Kidney tubule cell (primary cell): ENCODE measurements around the gene JUNB.
A peak's percentile ranks its signal among the peaks of the same experiment; 100 is the strongest.
"Not testable (repeated sequence)": the region's sequence is repeated elsewhere in the genome, so short reads cannot be mapped to it uniquely, and the experiment has no call there.

Experiments
- DNase-seq: peaks from one replicate; pipeline ENCODE4 v3.0.0-alpha.2; 2018; ENCODE audit warnings: low spot score

JUNB gene

GRCh38 chr19:12804051-12804450 lies 12.8 kb downstream of the JUNB start:
- no peak for DNase-seq

GRCh38 chr19:12806242-12807081 lies 15.2 kb downstream of the JUNB start, which contains the start of gene RNASEH2A:
TSS of gene RNASEH2A (plus strand) at chr19:12806584. CDS start at chr19:12806674, 90 bp downstream.
- DNase-seq: peak; percentile 91

GRCh38 chr19:12815088-12815487 lies 23.8 kb downstream of the JUNB start:
- DNase-seq: no peak

DNA sequence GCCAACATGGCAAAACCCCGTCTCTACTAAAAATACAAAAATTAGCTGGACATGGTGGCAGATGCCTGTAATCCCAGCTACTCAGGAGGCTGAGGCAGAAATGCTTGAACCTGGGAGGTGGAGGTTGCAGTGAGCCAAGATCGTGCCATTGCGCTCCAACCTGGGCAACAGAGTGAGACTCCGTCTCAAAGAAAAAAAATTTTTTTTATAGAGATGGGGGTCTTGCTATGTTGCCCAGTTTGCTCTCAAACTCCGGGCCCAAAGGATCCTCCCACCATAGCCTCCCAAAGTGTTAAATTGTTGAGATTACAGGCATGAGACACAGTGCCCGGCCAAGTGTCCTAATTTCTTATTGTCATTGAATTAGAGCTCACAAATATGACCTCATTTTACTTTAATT lies 25.9 kb downstream of the JUNB start:
- not testable (repeated sequence) for DNase-seq

- DNase-seq: not testable (repeated sequence)
These were observed 26.5 kb downstream of the JUNB start for GRCh38 chr19:12817810-12818209.

DNA sequence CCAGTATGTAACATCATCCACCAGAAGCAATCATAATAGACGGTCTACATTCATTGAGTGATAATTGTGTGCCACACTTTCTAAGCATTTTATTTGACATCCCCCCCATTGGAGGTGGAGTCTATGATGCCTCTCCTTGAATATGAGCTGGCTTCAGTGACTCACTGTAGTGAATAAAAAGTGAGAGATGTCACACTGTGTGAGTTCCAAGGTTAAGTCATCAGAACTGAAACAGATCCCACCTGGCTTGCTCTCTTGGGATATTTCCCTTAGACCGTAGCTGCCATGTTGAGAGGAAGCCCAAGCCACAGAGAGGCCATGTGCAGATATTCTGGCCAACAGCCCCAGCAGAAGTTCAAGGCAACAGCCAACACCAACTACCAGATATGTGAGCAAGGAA lies 30.5 kb downstream of the JUNB start:
- peak; percentile 51 for DNase-seq

DNA sequence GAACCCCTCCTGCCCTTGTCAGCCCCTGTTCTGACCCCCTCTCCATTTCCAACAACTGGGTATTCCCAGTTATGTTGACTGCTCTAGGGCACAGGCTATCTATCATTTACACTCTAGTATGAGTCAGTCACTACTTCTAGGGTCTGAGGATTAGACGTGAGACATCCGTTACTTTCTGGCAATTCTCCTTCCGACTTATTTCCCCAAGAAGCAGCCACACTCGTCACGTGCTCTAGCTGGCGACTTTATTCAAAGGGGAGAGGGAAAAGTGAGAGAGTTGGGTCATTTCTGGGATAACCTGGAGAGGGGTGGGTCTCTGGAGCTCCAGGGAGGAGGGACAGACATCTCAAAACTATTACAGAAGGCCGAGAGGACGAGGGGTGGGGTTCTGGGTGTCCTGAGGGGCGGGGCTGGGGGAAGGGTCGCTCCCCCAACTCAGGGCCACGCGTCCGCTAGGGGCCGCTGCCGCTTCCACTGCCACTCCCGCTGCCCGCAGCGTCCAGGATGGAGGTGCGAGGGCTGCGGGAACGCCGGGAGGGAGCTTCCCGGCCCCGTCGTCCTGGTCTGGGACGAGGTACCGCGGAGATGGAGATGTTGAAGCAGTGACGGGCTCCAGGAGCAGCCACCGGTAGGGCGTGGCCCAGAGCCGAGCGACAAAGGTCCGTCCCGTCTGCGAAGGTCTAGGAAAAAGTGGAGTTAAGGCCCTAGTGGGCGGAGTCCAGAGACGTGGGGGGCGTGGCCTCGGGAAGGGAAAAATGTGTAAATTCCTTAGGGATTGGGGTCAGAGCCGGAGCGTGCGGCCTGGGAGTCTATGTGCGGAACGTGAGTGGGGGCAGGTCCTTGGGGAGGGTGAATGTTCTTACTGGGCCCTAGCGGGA lies 34.2 kb downstream of the JUNB start:
- no peak for DNase-seq

DNA sequence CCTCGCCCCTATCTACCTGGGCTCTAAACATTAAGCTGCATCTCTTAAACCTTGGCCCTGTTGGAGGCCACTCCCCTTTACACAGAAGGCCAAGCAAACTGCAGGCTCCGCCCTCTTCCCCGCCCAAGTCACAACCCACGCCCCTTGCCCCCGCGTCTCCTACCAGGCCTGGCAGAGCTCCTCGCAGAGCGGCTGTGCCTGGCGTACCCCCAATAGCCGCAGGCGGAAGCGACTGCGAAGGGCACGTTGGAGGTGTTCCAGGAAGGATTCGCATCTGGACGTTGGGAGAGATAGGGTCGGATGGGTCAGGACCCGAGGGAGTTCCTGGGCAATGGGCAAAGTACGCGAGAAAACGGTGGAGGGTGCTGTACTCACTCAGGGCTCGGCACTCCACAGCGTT lies 37.2 kb downstream of the JUNB start:
- no peak for DNase-seq

DNA sequence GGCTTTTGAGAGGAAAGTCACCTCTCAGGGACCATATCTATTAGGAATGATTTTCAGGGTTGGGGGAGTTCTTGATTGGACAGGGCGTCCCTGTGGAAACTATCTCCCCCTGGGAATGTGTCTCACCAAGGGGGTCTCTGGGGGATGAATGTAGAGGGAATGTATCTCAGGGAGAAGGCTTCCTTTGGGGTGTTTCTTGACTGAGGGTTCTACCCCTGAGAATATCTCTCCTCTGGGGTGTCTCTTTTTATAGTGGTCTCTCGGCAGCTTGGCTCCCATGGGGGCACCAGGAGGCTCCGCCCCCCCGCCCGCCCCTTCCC lies 42.1 kb downstream of the JUNB start:
- no peak for DNase-seq

- peak; percentile 22 for DNase-seq
These were observed 42.7 kb downstream of the JUNB start for GRCh38 chr19:12833738-12834565.

DNA sequence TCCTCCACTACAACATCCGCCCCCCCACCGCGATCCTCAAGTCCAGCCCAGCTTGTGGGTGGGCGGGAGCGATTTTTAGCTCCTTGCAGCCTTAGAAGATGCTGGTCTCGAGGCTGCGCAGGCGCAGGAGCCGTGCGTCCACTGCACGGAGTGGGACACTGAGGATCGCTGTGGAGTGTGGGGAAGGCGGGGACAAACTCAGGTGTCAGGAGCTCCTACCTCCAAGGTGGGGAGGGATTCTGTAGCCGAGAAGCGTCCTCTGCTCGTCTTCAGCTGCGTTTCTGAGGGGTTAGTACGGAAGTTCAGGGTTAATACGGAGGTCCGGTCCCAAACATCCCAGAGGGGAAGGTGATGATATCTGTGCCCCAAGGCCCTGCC lies 43.3 kb downstream of the JUNB start, which contains the start of gene RTBDN:
TSS of gene RTBDN (minus strand) at position 14 of the 378 bp plus-strand sequence. CDS start 4,600 bp downstream, outside the sequence.
- DNase-seq: no peak

DNA sequence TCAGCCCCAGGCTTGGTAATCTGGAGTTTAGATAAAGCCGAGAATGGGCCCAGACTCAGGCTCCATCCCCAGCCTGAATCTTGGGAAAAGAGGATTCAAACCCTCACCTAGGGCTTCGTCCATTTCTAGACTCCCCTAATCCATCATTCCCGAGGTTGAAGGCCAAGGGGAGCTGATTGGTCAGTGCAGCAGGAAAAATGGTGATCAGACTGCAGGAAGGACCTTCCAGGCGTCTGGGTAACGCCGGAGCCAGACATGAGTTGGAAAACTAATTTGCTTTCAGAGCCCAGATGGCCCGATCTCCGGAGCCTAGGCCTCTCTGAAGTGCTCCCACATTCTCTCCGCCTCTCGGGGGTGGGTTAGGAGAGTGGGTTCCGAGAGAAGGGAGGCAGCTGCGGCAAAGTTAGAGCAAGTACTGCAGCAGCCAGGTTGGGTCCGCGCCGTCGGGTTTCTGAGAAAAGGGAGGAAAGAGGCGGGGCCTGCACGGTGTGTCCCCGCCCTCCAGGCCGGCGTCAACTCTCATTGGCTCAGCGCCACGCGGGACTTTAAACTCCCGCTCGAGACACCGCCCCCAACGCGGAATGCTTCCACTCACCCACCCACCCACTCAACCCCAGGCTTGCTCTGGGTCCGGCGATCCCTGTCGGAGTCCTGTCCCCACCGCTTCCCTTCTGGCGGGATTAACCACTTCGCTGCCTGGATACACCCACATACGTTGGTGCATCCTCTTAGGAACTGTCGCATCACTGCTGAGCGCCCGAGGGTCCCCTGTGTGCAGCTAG lies 43.9 kb downstream of the JUNB start:
- DNase-seq: no peak

- no peak for DNase-seq
These were observed 45.2 kb downstream of the JUNB start for GRCh38 chr19:12836529-12836863.

GRCh38 chr19:12837225-12837624 lies 45.9 kb downstream of the JUNB start:
- DNase-seq: peak; percentile 58

DNA sequence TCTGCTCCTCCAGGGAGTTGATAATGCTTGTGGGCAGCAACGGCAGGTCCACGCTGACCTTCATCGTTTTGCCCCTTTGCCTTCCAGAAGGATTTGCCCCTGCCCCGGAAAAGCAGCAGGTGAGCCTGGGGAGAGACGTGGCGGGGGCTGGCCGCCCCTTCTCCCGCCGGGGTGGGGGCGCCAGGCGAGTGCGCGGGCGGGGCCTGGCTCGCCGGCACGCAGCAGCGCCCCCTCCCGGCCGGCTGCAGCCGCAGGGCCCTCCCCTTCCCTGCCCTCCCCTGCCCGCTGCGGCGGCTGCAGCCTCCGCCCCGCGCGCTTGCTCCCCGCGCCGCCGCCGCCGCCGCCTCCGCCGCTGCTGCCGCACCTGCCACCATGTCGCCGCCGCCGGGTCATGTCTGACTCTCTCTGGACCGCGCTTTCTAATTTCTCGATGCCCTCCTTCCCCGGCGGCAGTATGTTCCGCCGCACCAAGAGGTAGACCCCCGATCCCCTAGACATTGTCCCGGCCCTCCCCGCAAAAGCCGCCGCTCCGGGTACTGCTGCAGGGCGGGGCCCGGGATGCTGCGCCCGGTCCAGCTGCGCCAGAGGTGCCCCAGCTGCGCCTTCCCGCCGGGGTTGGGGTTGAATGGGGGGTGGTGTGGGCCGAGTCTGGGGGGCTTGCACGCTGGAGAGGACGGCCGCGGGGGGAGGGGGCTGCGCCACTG lies 47.0 kb downstream of the JUNB start, which contains the start of gene MAST1:
TSS of gene MAST1 (plus strand) at position 334 of the 704 bp plus-strand sequence. CDS start at position 392, 58 bp downstream.
- DNase-seq: peak; percentile 45

DNA sequence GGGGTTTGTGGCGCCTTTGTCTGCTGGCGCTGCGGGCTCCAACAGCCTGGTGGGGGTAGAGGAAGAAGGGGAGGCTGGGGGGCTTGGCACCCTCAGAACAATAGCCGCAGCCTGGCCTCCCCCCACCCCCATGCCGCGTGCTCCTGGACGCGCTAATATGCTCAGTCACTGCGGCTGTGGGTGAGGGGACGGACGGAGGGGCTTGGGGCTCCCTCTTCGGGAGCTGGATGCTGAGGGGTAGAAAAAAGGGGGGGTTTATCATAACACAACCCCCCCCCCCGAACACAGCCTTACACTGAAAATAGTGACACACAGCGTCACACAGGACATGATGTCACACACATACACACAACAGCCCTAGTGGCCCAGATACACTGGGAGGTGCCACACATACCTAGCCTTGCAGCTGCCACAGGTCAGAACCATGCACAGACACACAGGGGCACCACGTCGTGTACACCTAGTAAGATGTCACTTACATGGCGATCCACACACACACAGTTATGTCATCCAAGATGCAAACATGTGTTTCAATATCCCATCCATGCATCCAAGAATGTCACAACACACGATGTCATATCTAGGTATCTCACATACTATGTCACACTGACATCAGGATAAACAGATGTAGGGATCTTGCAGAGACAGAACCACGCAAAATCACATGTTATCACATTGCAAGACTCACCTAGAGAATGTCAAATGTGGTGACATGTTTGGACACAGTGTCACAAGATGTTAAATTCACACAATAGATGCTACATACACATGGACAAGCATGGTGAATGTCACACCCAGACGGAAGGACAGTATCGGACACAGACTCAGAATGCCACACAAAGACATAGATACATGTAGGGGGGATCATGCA lies 47.8 kb downstream of the JUNB start:
- DNase-seq: no peak

GRCh38 chr19:12840091-12841079 lies 49.1 kb downstream of the JUNB start:
- peak; percentile 85 for DNase-seq

DNA sequence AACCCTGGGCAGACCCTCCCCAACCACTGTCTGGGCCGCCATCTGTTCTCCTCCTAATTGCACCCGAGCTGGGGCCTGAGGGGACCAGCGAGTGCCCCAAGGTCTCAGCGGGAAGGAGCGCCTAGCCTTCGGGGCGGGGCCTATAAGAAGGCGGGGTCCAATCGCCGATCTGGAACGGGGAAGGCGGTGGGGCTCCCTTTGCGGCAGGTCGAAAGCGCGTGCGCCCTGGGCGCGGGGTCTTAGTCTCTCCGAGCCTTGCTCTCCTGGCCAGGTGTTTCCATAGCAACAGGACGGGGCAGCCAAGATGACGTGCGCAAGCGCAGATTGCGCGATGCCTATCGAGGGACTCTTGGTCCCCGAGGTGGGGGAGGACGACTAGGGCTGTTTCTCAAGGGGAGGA lies 49.8 kb downstream of the JUNB start:
- peak; percentile 20 for DNase-seq
